ENCODE results near the gene C2orf80.

DNA sequence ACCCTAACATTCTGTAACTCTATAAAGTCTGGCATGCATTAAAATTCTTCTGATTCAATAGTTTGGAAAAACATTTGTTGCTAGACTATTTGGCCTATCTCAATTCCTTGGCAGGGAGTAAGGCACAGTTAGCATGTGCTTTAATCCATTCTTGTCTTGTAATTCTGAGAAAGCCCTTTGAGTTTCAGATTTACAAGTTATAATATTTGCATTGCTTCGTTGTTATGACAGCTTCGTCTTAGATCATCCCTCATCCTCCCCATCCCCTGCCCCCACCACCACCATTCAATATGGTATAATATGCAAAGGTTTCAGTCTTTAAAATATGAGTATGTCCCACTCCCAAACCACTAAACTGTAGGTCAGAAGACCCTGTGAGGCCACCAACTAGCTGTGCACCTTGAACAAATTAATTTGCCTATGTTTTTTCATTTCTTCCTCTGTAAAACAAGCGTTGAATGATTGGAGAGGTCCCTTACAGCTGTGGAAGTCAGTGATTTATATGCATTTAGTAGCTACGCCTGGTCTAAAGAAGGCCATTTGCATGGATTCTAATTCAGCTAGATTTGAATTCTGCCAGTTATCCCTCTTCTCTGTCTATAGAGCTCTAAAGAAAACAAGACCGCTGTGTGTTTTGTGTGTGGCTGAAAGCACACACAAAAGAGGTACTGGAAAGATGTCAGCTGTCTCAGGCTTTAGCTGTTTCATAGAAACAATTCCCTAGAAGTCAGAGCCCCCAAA, 591 bp downstream of the C2orf80 start:
- no peak for TF ChIP-seq EZH2 (IDR thresholded peaks at IDR 0.05; ENCODE audit: borderline replicate concordance)
- TF ChIP-seq, protein P1, sequence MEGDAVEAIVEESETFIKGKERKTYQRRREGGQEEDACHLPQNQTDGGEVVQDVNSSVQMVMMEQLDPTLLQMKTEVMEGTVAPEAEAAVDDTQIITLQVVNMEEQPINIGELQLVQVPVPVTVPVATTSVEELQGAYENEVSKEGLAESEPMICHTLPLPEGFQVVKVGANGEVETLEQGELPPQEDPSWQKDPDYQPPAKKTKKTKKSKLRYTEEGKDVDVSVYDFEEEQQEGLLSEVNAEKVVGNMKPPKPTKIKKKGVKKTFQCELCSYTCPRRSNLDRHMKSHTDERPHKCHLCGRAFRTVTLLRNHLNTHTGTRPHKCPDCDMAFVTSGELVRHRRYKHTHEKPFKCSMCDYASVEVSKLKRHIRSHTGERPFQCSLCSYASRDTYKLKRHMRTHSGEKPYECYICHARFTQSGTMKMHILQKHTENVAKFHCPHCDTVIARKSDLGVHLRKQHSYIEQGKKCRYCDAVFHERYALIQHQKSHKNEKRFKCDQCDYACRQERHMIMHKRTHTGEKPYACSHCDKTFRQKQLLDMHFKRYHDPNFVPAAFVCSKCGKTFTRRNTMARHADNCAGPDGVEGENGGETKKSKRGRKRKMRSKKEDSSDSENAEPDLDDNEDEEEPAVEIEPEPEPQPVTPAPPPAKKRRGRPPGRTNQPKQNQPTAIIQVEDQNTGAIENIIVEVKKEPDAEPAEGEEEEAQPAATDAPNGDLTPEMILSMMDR (IDR thresholded peaks at IDR 0.05; ENCODE audit: poor library complexity), result no peak
- no peak for TF ChIP-seq EZH2phosphoT487 (IDR thresholded peaks at IDR 0.05; ENCODE audit: low read depth, severe bottlenecking, unreplicated experiment)
